GM12878 (cell line): Measurements from ENCODE around the gene HECTD4. TPM values are rescaled to one million over a fixed set of nuclear protein-coding genes. Genes with fewer than 3 reads are reported as not detected.

ENCODE experiments used
- ATAC-seq: fragments of 200-7000 bp; cut with Tn5 transposase; 3 replicates; pipeline ENCODE4 v1.9.1; 2020; ENCODE audit warnings: mild to moderate bottlenecking, moderate library complexity
- BruUV-seq: library from RNA; stranded (reverse); fragments of 400-500 nt; replicated peaks from 2 replicates; lab custom pipeline; 2021; lab: Mats Ljungman, UMichigan
- CTCF ChIA-PET: fragments of 300-600 bp; sonication (Branson Sonifier 250); formaldehyde crosslinking; extraction: SDS; loops from one replicate; lab custom pipeline; 2021; ENCODE audit warnings: inconsistent platforms; lab: Yijun Ruan, JAX
- POLR2A ChIA-PET: fragments of 350-600 bp; formaldehyde crosslinking; extraction: SDS; loops from one replicate; lab custom pipeline; 2021; ENCODE audit warnings: inconsistent platforms; lab: Charles Lee
- RAD21 ChIA-PET: fragments of 300-600 bp; sonication (Branson Sonifier 250); formaldehyde crosslinking; loops from one replicate; lab custom pipeline; 2023; ENCODE audit warnings: antibody characterized with exemption; ENCODE audit not compliant: unreplicated experiment; lab: Charles Lee
- SMC1A ChIA-PET: fragments of 300-600 bp; sonication (Branson Sonifier 250); formaldehyde crosslinking; loops from one replicate; lab custom pipeline; 2023; ENCODE audit not compliant: unreplicated experiment, uncharacterized antibody; lab: Charles Lee
- DNase-seq: peaks from one replicate; pipeline ENCODE4 v3.0.0-alpha.2; 2011; ENCODE audit warnings: low read depth, low spot score
- FAIRE-seq: peaks from 3 replicates; lab custom pipeline; 2011; peaks lifted over from hg19 to GRCh38; lab: Jason Lieb, UNC
- H2AFZ ChIP-seq: 2 replicates; pipeline ENCODE4 v1.6.0; 2011; ENCODE audit warnings: low read depth, low read length, control low read depth; ENCODE audit not compliant: control insufficient read depth
- H3K27ac ChIP-seq: 2 replicates; pipeline ENCODE4 v1.5.1; 2011; ENCODE audit warnings: control low read depth; ENCODE audit not compliant: control insufficient read depth, insufficient read depth
- H3K27me3 ChIP-seq, 2 experiments: replicated peaks in 1 of 2; 2 replicates each; pipeline versions ENCODE4 v1.6.0 to v1.6.1; 2011; ENCODE audit warnings: low read length in 1 of 2; ENCODE audit not compliant: control insufficient read depth in 2 of 2, insufficient read depth in 2 of 2
- H3K36me3 ChIP-seq, 2 experiments: 2 replicates each; pipeline ENCODE4 v1.5.1; 2011; ENCODE audit warnings: low read length in 1 of 2; ENCODE audit not compliant: control insufficient read depth in 2 of 2, insufficient read depth in 2 of 2
- H3K4me1 ChIP-seq: 2 replicates; pipeline ENCODE4 v1.6.1; 2011; ENCODE audit warnings: mild to moderate bottlenecking, low read length, moderate library complexity, mixed read lengths; ENCODE audit not compliant: control insufficient read depth, insufficient read depth
- H3K4me2 ChIP-seq: 2 replicates; pipeline ENCODE4 v1.6.0; 2011; ENCODE audit warnings: control low read depth; ENCODE audit not compliant: control insufficient read depth, insufficient read depth
- H3K4me3 ChIP-seq: fragments of 200-600 bp; sonication (generic); 2 replicates; pipeline ENCODE4 v1.5.1; 2016
- H3K79me2 ChIP-seq: 2 replicates; pipeline ENCODE4 v1.6.0; 2011; ENCODE audit warnings: low read length; ENCODE audit not compliant: control insufficient read depth, insufficient read depth
- H3K9ac ChIP-seq: 2 replicates; pipeline ENCODE4 v1.8.0; 2011; ENCODE audit warnings: low read length, control low read depth, mixed read lengths; ENCODE audit not compliant: control insufficient read depth, insufficient read depth
- H3K9me3 ChIP-seq: replicated peaks from 3 replicates; pipeline ENCODE4 v1.5.1; 2011; ENCODE audit warnings: mild to moderate bottlenecking, low read length; ENCODE audit not compliant: control insufficient read depth, insufficient read depth
- H4K20me1 ChIP-seq: 2 replicates; pipeline ENCODE4 v1.6.0; 2011; ENCODE audit not compliant: control insufficient read depth, insufficient read depth
- CREB1 ChIP-seq: IDR thresholded peaks from 2 replicates; pipeline ENCODE4 v1.6.1; 2012; ENCODE audit warnings: low read depth, mild to moderate bottlenecking, inconsistent platforms
- FOS ChIP-seq: IDR thresholded peaks from 3 replicates; pipeline ENCODE4 v1.6.1; 2011; ENCODE audit warnings: borderline replicate concordance; ENCODE audit not compliant: insufficient read length; ENCODE audit errors: extremely low read depth
- FOXM1 ChIP-seq: IDR thresholded peaks from 2 replicates; pipeline ENCODE4 v1.6.1; 2012; ENCODE audit warnings: low read depth, mild to moderate bottlenecking, inconsistent platforms, low read length, moderate library complexity
- IRF5 ChIP-seq: fragments of 450-650 bp; IDR thresholded peaks from 2 replicates; pipeline ENCODE4 v1.6.1; 2017; ENCODE audit warnings: borderline replicate concordance
- POLR2A ChIP-seq: IDR thresholded peaks from 2 replicates; pipeline ENCODE4 v1.6.1; 2011; ENCODE audit warnings: low read depth, mild to moderate bottlenecking, low read length
- POLR2AphosphoS2 ChIP-seq: IDR thresholded peaks from 2 replicates; pipeline ENCODE4 v1.6.1; 2011; ENCODE audit warnings: low read depth, mild to moderate bottlenecking, low read length, improper control_type of control experiment, moderate library complexity
- RELB ChIP-seq: fragments of 450-650 bp; IDR thresholded peaks from 2 replicates; pipeline ENCODE4 v1.6.1; 2017; ENCODE audit warnings: low read depth, mild to moderate bottlenecking, moderate library complexity
- WGBS: methylation state at CpG from one replicate; pipeline ENCODE4 v1.1.6; 2016; ENCODE audit warnings: low lambda C conversion rate; ENCODE audit not compliant: insufficient replicate concordance, insufficient coverage; ENCODE audit errors: missing lambda C conversion rate; 5-methylcytosine and 5-hydroxymethylcytosine counted together
- in situ Hi-C: fragments of 300-500 bp; cut with MboI; formaldehyde crosslinking; loops from 9 replicates; pipeline ENCODE4 v1.14.3; 2018; ENCODE audit warnings: mixed read lengths
- intact Hi-C: fragments of 100-400 bp; cut with micrococcal nuclease; formaldehyde crosslinking; loops from one replicate; pipeline ENCODE4 v1.14.2; 2022; ENCODE audit not compliant: unreplicated experiment
- polyA plus RNA-seq, 11 experiments: library from polyadenylated mRNA; depleted of rRNA in 4 of 11; unstranded in 6 of 11; stranded (reverse) in 5 of 11; fragments of >200 nt; fragmentation: Nextera tagmentation in 4 of 11; fragmentation: Illumina TruSeq in 1 of 11; extraction: Ambion mirVana in 4 of 11; extraction: Trizol in 1 of 11; gene quantifications; 1 replicate in 1 of 11; 2 replicates in 10 of 11; pipeline versions ENCODE4 v1.2.1 to v1.2.3, GENCODE V29; 2011 to 2016; ENCODE audit warnings: inconsistent platforms in 2 of 11, missing spikeins in 2 of 11, low read depth in 1 of 11
- total RNA-seq, 4 experiments: library from RNA; depleted of rRNA in 3 of 4; stranded (reverse); fragments of >200 nt in 3 of 4; fragmentation: Illumina TruSeq in 1 of 4; extraction: Trizol in 1 of 4; gene quantifications; 2 replicates each; pipeline versions ENCODE4 v1.2.1 to v1.2.3, GENCODE V29; 2013 to 2021
- TF ChIP-seq, protein P1 (sequence below): fragments of 450-650 bp; formaldehyde crosslinking; IDR thresholded peaks from 2 replicates; pipeline ENCODE4 v1.5.0; 2022; ENCODE audit warnings: mild to moderate bottlenecking, missing genetic modification characterization

HECTD4 gene
- total and polyA plus RNA-seq, 10 of the 15 experiments (the other 5 are each of a cell fraction or from before 2014, with no cell fraction given), result 5.8 to 43.9 (median 17.9) TPM

DNA sequence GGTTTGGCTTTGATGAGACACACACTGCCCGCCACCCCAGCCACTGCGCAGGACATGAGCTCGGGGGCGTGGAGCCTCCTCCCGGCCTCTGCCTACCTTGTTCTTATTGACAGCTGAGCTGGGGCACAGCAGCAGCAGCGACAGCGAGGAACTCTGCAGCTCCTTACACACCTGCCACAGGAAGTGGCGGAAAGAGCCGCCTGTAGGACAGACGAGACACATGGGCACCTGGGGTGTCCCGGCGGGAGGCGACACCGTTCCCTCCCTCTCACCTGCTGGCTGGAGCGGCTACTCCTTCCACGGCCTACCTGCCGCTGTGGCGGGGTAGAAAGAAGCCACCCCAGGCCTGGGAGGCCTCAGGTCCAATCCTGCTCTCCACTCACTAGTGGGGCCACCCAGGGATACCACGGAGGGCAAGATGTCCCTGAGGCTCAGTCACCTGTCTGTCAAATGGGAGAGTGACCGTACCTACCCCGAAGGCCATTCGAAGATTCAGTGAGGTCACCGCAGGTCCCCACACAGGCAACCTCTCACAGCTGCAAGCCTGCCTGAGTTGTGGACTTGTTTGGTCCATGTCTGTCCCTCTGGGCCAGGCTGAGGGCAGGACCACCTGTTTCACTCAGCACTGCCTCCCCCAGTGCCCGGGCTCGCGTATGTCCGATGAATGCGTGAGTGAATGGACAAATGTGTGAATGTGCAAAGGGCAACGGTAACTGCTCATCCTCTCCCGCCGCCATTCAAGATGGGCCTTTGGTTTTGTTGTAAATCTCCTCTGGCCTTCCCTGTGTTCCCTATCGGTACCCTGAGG lies 214.3 kb downstream of the HECTD4 start (continued):
- TF ChIP-seq, protein P1, sequence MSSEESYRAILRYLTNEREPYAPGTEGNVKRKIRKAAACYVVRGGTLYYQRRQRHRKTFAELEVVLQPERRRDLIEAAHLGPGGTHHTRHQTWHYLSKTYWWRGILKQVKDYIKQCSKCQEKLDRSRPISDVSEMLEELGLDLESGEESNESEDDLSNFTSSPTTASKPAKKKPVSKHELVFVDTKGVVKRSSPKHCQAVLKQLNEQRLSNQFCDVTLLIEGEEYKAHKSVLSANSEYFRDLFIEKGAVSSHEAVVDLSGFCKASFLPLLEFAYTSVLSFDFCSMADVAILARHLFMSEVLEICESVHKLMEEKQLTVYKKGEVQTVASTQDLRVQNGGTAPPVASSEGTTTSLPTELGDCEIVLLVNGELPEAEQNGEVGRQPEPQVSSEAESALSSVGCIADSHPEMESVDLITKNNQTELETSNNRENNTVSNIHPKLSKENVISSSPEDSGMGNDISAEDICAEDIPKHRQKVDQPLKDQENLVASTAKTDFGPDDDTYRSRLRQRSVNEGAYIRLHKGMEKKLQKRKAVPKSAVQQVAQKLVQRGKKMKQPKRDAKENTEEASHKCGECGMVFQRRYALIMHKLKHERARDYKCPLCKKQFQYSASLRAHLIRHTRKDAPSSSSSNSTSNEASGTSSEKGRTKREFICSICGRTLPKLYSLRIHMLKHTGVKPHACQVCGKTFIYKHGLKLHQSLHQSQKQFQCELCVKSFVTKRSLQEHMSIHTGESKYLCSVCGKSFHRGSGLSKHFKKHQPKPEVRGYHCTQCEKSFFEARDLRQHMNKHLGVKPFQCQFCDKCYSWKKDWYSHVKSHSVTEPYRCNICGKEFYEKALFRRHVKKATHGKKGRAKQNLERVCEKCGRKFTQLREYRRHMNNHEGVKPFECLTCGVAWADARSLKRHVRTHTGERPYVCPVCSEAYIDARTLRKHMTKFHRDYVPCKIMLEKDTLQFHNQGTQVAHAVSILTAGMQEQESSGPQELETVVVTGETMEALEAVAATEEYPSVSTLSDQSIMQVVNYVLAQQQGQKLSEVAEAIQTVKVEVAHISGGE (CRISPR knock-in tag), result no peak
- no peak for TF ChIP-seq FOXM1
- no peak for TF ChIP-seq CREB1
- no peak for TF ChIP-seq FOS
- TF ChIP-seq RELB, result no peak

- Histone ChIP-seq H3K36me3 (peaks cover 3 to 6% of the 10 kb centered on the region in 2 experiments; a peak in 3 of 4 replicates), H2AFZ (no peak overlapping the region), H3K4me2 (no peak overlapping the region), H3K27ac (no peak overlapping the region), H4K20me1 (no peaks in the 10 kb centered on the region), H3K79me2 (no peaks in the 10 kb centered on the region), H3K27me3 (no peaks in the 10 kb centered on the region), H3K4me1 (no peaks in the 10 kb centered on the region), H3K4me3 (no peak overlapping the region), H3K9ac (no peak overlapping the region), H3K9me3 (no peaks in the 10 kb centered on the region)
- SMC1A ChIA-PET, result no interaction called here
- 96% methylated on average over 12 of the region's 12 CpGs for WGBS
- in situ Hi-C loops (no loop called here), intact Hi-C loops (no loop called here)
- 0 out of 2 replicates have a peak, but pooled peaks have one; percentile 37 for TF ChIP-seq POLR2AphosphoS2
- TF ChIP-seq POLR2A, result peak; percentile 16; the same call in 1 of the 2 replicates
- no peak for TF ChIP-seq IRF5
- POLR2A ChIA-PET, result no interaction called here
- CTCF ChIA-PET, result interaction anchor here (0.6 kb wide), 1 partner anchor 222 kb away, joined by 3 read pairs; no protein-coding TSS in a partner anchor
- RAD21 ChIA-PET, result no interaction called here
- FAIRE-seq (no peak), DNase-seq (no peak), ATAC-seq (no peak; the same call in 2 of the 3 replicates)
- no TSS peak for BruUV-seq
Measured at GRCh38 chr12:112167031-112167461, 215.2 kb downstream of the HECTD4 start.
